Thyroid gland (tissue), 4 donors: ENCODE measurements around the gene TMEM14A.

Experiments used
- POLR2A ChIP-seq, 2 donors: fragments of 450-650 bp; IDR thresholded peaks; one replicate each; pipeline ENCODE4 v1.6.1; 2017; ENCODE audit warnings: antibody characterized with exemption in 2 of 2, mild to moderate bottlenecking in 2 of 2, moderate library complexity in 1 of 2
- TF ChIP-seq, protein P1 (sequence below), 6 experiments: fragments of 200-600 bp in 3 of 6; fragments of 450-650 bp in 3 of 6; sonication (generic) in 3 of 6; IDR thresholded peaks; one replicate each; pipeline ENCODE4 v1.5.1; 2016 to 2019; ENCODE audit warnings: antibody characterized with exemption in 6 of 6, mild to moderate bottlenecking in 2 of 6, inconsistent platforms in 1 of 6, moderate library complexity in 1 of 6

DNA sequence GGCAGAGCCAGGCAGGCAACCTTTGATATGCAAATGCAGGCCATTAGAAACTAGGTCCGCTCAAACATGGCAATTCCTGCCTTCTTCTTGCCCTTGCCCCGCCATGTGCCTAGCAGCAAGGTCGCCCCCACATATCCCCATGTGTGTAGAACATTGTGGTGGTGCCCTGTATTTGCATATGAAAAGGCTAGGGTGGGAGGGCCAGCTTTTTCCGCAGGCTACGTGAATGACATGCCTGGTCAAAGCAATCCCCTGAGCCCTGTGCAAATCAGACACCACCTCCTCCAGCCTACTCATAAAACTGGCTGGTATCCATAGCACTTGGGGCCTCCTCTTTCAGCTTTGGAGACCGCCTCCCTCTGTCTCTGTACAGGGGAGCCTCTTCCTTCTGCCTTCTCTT is 60.8 kb downstream of the TMEM14A start:
- TF ChIP-seq, protein P1, sequence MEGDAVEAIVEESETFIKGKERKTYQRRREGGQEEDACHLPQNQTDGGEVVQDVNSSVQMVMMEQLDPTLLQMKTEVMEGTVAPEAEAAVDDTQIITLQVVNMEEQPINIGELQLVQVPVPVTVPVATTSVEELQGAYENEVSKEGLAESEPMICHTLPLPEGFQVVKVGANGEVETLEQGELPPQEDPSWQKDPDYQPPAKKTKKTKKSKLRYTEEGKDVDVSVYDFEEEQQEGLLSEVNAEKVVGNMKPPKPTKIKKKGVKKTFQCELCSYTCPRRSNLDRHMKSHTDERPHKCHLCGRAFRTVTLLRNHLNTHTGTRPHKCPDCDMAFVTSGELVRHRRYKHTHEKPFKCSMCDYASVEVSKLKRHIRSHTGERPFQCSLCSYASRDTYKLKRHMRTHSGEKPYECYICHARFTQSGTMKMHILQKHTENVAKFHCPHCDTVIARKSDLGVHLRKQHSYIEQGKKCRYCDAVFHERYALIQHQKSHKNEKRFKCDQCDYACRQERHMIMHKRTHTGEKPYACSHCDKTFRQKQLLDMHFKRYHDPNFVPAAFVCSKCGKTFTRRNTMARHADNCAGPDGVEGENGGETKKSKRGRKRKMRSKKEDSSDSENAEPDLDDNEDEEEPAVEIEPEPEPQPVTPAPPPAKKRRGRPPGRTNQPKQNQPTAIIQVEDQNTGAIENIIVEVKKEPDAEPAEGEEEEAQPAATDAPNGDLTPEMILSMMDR (IDR thresholded peaks at IDR 0.05) = no peak
- no peak for TF ChIP-seq POLR2A (IDR thresholded peaks at IDR 0.05)
